Smooth muscle cell (in vitro differentiated cells): Measurements from ENCODE around the gene PLN. TPM values are rescaled to one million over a fixed set of nuclear protein-coding genes. Genes with fewer than 3 reads are reported as not detected.

Experiments
- DNase-seq: peaks from one replicate; lab custom pipeline; 2025; ENCODE audit not compliant: unreplicated experiment; lab: John Stamatoyannopoulos, UW
- H2AFZ ChIP-seq: fragments of 200-600 bp; sonication (generic); 2 replicates; pipeline ENCODE4 v1.6.0; 2016; ENCODE audit warnings: antibody characterized with exemption, low read depth, mild to moderate bottlenecking
- H3F3A ChIP-seq: fragments of 200-600 bp; sonication (generic); 2 replicates; pipeline ENCODE4 v1.6.0; 2017; ENCODE audit warnings: antibody characterized with exemption, low read depth
- H3K27ac ChIP-seq: fragments of 200-600 bp; sonication (generic); 2 replicates; pipeline ENCODE4 v1.5.1; 2016; ENCODE audit warnings: low read depth, mild to moderate bottlenecking
- H3K27me3 ChIP-seq: fragments of 200-600 bp; sonication (generic); 2 replicates; pipeline ENCODE4 v1.6.1; 2016; ENCODE audit warnings: low read depth, mild to moderate bottlenecking
- H3K36me3 ChIP-seq: fragments of 200-600 bp; sonication (generic); 2 replicates; pipeline ENCODE4 v1.5.1; 2016; ENCODE audit warnings: low read depth
- H3K4me1 ChIP-seq: fragments of 200-600 bp; sonication (generic); 2 replicates; pipeline ENCODE4 v1.5.1; 2016; ENCODE audit warnings: low read depth
- H3K4me2 ChIP-seq: fragments of 200-600 bp; sonication (generic); 2 replicates; pipeline ENCODE4 v1.6.0; 2016; ENCODE audit warnings: mild to moderate bottlenecking
- H3K4me3 ChIP-seq: fragments of 200-600 bp; sonication (generic); 2 replicates; pipeline ENCODE4 v1.5.1; 2016; ENCODE audit warnings: mild to moderate bottlenecking
- H3K79me2 ChIP-seq: fragments of 200-600 bp; sonication (generic); 2 replicates; pipeline ENCODE4 v1.6.0; 2016; ENCODE audit warnings: low read depth, mild to moderate bottlenecking
- H3K9ac ChIP-seq: fragments of 200-600 bp; sonication (generic); 2 replicates; pipeline ENCODE4 v1.6.0; 2016; ENCODE audit warnings: low read depth
- H3K9me3 ChIP-seq: fragments of 200-600 bp; sonication (generic); replicated peaks from 2 replicates; pipeline ENCODE4 v1.5.1; 2016; ENCODE audit warnings: low read depth
- H4K20me1 ChIP-seq: fragments of 200-600 bp; sonication (generic); 2 replicates; pipeline ENCODE4 v1.6.0; 2016; ENCODE audit warnings: low read depth
- WGBS: methylation state at CpG from one replicate; pipeline ENCODE4 v1.1.7; 2016; ENCODE audit warnings: low lambda C conversion rate; 5-methylcytosine and 5-hydroxymethylcytosine counted together
- polyA plus RNA-seq: library from polyadenylated mRNA; unstranded; fragments of >200 nt; fragmentation: Nextera tagmentation; extraction: Ambion mirVana; gene quantifications from 2 replicates; pipeline ENCODE4 v1.2.1, GENCODE V29; 2016
- total RNA-seq: library from RNA; depleted of rRNA; stranded (reverse); fragments of >200 nt; gene quantifications from 2 replicates; pipeline ENCODE4 v1.2.3, GENCODE V29; 2014
- TF ChIP-seq, protein P1 (sequence below): fragments of 200-600 bp; sonication (generic); IDR thresholded peaks from 2 replicates; pipeline ENCODE4 v1.5.1; 2017; ENCODE audit warnings: borderline replicate concordance, mild to moderate bottlenecking, antibody characterized with exemption; ENCODE audit not compliant: insufficient read depth, poor library complexity, severe bottlenecking

PLN gene
- total and polyA plus RNA-seq, 2 experiments from 2014 or later = 0.75 to 2.9 TPM

DNA sequence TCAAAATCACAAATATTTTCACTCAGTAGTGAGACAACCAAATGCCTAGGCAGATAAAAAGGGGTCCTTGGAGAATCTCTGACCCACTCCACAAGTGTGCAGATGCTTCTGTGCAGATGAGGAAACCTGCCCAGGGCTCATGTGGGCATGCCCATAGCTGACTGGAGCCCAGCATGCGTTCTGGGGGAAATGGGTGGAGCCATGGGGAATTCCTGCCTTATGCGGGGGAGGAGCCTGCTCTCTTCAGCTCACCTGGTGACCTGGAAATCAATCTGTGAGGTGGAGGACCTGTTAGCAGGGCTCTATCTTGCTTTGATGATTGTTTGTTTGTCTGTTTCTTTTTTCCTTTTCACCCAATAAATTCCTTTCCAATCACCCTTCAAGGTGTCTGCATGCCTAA lies 23.4 kb upstream of the PLN start:
- H2AFZ ChIP-seq = no peak overlapping the region
- H4K20me1 ChIP-seq = peaks cover 98% of the 10 kb centered on the region
- H3K27me3 ChIP-seq = no peaks in the 10 kb centered on the region
- 71% methylated on average over 2 of the region's 2 CpGs for WGBS
- H3K9ac ChIP-seq = no peak overlapping the region
- peaks cover 10% of the 10 kb centered on the region for H3K36me3 ChIP-seq
- no peak overlapping the region for H3K4me2 ChIP-seq
- H3K4me3 ChIP-seq = no peak overlapping the region
- TF ChIP-seq, protein P1, sequence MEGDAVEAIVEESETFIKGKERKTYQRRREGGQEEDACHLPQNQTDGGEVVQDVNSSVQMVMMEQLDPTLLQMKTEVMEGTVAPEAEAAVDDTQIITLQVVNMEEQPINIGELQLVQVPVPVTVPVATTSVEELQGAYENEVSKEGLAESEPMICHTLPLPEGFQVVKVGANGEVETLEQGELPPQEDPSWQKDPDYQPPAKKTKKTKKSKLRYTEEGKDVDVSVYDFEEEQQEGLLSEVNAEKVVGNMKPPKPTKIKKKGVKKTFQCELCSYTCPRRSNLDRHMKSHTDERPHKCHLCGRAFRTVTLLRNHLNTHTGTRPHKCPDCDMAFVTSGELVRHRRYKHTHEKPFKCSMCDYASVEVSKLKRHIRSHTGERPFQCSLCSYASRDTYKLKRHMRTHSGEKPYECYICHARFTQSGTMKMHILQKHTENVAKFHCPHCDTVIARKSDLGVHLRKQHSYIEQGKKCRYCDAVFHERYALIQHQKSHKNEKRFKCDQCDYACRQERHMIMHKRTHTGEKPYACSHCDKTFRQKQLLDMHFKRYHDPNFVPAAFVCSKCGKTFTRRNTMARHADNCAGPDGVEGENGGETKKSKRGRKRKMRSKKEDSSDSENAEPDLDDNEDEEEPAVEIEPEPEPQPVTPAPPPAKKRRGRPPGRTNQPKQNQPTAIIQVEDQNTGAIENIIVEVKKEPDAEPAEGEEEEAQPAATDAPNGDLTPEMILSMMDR = no peak
- H3K4me1 ChIP-seq = no peaks in the 10 kb centered on the region
- H3K9me3 ChIP-seq = no peaks in the 10 kb centered on the region
- no peaks in the 10 kb centered on the region for H3F3A ChIP-seq
- H3K27ac ChIP-seq = no peak overlapping the region
- peaks cover 82% of the 10 kb centered on the region for H3K79me2 ChIP-seq
- no peak for DNase-seq

DNA sequence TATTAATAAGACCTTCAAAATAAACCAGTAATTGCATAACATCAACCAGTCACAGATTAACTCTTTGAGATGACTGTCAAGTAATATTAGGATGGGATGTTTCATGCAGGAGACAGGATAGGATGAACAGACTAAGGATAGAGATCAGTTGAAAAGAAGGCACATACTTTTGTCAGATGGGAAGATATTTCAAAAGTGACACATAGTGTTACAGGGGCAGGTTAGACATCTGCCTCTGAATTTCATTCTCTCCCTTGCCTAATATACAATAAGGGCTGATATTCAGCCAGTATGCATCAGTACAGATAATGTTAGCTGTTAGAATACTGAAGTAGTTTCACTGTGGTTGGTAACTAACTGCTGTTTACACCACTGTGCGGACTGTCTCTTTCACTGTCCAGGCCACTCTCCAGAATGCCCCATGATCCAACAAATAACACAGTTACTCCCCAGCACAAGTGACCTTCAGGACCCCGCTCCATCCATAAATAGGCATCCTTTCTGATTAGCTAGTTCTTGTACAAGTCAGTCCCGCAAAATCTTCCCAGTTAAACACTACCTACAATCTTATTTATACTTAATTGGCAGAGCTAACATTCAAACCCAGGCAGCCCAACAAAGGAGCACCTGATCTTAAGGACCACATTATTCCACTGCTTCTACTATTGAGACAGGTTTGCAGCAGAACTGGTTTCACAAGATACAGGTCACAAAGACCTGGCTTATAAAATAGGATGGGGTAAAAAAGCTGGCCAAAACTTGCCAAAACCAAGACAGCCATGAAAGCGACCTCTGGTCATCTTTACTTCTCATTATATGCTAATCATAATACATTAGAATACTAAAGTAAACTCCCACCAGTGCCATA lies 21.9 kb upstream of the PLN start:
- Histone ChIP-seq H3K79me2 (peaks cover 84% of the 10 kb centered on the region), H3K4me3 (no peak overlapping the region), H3K27ac (no peak overlapping the region), H3K27me3 (no peaks in the 10 kb centered on the region), H3K9me3 (no peaks in the 10 kb centered on the region), H3K36me3 (peaks cover 10% of the 10 kb centered on the region), H3K4me1 (no peaks in the 10 kb centered on the region), H3K4me2 (no peak overlapping the region), H3K9ac (no peak overlapping the region), H4K20me1 (peaks cover 98% of the 10 kb centered on the region), H3F3A (no peaks in the 10 kb centered on the region), H2AFZ (no peak overlapping the region)
- 88% methylated on average over 4 of the region's 4 CpGs for WGBS
- no peak for DNase-seq
- TF ChIP-seq, protein P1 = no peak

DNA sequence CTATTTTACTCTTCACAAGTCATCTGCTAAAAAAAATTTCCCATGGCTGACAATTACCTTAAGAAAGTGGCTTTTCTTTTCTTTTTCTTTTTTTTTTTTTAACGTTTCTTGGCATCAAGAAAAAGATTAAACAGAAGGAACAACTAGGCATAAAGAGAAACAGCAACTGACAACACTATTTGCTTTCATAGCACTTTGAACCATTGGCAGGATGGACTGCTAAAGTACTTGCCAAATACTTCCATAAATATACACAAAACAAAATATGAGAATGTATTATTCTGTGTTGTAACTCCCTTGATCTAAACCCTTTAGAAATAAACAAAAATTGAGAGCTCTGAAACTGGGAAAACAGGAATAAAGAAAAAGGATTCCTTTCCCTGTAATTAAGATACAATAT lies 20.0 kb upstream of the PLN start:
- Histone ChIP-seq H3K27ac (no peak overlapping the region), H4K20me1 (peaks cover 98% of the 10 kb centered on the region), H2AFZ (no peak overlapping the region), H3K9ac (no peak overlapping the region), H3K36me3 (peaks cover 4% of the 10 kb centered on the region), H3K79me2 (peaks cover 90% of the 10 kb centered on the region), H3K4me3 (no peak overlapping the region), H3K4me1 (no peaks in the 10 kb centered on the region), H3K9me3 (no peaks in the 10 kb centered on the region), H3F3A (no peaks in the 10 kb centered on the region), H3K4me2 (no peak overlapping the region), H3K27me3 (no peaks in the 10 kb centered on the region)
- 91% methylated on average over 1 of the region's 1 CpG for WGBS
- DNase-seq = no peak
- TF ChIP-seq, protein P1 = no peak

DNA sequence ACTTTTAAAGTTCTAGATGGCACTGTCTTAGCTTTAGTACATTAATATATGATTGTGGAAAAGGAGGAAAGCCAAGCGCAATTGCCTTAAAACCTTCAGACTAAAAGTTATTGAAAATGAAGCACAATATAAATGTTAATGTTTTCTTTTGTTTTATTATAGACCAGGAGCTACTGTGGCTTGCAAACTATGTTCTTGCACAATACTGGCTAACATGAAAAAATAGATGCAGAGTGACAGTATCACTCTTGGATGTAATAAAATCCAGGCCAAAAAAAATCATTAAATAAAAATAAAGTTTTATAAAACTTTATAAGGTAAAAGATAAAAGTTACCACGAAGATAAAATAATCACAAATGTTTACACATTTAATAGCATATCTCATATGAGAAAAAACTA lies 18.3 kb upstream of the PLN start:
- Histone ChIP-seq H3K4me3 (no peak overlapping the region), H4K20me1 (peaks cover 100% of the 10 kb centered on the region), H3K4me1 (no peaks in the 10 kb centered on the region), H3K9ac (no peak overlapping the region), H3K27me3 (no peaks in the 10 kb centered on the region), H3K79me2 (peaks cover 97% of the 10 kb centered on the region), H3K9me3 (no peaks in the 10 kb centered on the region), H2AFZ (no peak overlapping the region), H3F3A (no peaks in the 10 kb centered on the region), H3K4me2 (no peak overlapping the region), H3K36me3 (no peaks in the 10 kb centered on the region), H3K27ac (no peak overlapping the region)
- no peak for DNase-seq
- WGBS = 98% methylated on average over 2 of the region's 2 CpGs
- TF ChIP-seq, protein P1 = no peak
